Mucosa of rectum (tissue), 2 donors: ENCODE results near the gene SAG.
"Not testable (repeated sequence)": the region's sequence is repeated elsewhere in the genome, so short reads cannot be mapped to it uniquely, and the experiment has no call there.

ENCODE experiments used
- H3K27ac ChIP-seq, 2 donors: one replicate each; pipeline ENCODE4 v1.7.0; 2013; ENCODE audit warnings: inconsistent platforms in 2 of 2, low read depth in 2 of 2, low read length in 2 of 2
- H3K27me3 ChIP-seq, 2 donors: one replicate each; pipeline ENCODE4 v1.7.0; 2013; ENCODE audit warnings: low read length in 2 of 2; ENCODE audit not compliant: control insufficient read depth in 2 of 2, insufficient read depth in 2 of 2
- H3K36me3 ChIP-seq, 2 donors: one replicate each; pipeline ENCODE4 v1.7.0; 2013; ENCODE audit warnings: low read length in 2 of 2; ENCODE audit not compliant: control insufficient read depth in 2 of 2, insufficient read depth in 2 of 2
- H3K4me1 ChIP-seq, 2 donors: one replicate each; pipeline ENCODE4 v1.7.0; 2013; ENCODE audit warnings: low read length in 2 of 2, mild to moderate bottlenecking in 1 of 2; ENCODE audit not compliant: control insufficient read depth in 2 of 2, insufficient read depth in 2 of 2
- H3K4me3 ChIP-seq, 2 donors: one replicate each; pipeline ENCODE4 v1.7.0; 2013; ENCODE audit warnings: low read length in 2 of 2
- H3K9ac ChIP-seq, 2 donors: one replicate each; pipeline ENCODE4 v1.7.0; 2013; ENCODE audit warnings: low read length in 2 of 2, low read depth in 1 of 2, mild to moderate bottlenecking in 1 of 2
- H3K9me3 ChIP-seq, 2 donors: one replicate each; pipeline ENCODE4 v1.7.0; 2013; ENCODE audit warnings: low read length in 2 of 2; ENCODE audit not compliant: control insufficient read depth in 2 of 2
- donor health status: healthy.
- donor health status: Normal muscosa, but diverticular disease.

The SAG gene

DNA sequence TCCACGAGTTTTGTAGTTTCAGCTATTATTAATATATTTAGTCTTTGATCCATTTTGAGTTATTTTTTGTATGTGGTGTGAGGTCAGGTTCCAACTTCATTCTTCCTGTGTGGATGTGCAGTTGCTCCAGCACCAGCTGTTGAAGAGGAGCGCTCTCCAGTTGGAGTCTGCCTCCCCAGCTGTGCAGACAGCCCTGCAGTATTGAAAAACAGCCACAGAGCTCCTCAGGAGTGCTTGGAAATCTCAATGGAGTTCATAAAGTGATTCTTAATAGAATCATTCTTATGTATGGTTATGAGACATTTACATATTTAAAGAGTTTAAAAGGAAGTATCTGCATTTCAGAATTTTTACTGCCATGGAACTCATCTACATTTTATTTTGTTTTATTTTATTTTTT lies 64.0 kb downstream of the SAG start:
- Histone ChIP-seq H3K9ac (no peak overlapping the region), H3K27me3 (no peaks in the 10 kb centered on the region), H3K9me3 (no peaks in the 10 kb centered on the region), H3K4me3 (no peak overlapping the region), H3K4me1 (peaks cover 5 to 17% of the 10 kb centered on the region in 2 donors), H3K27ac (no peak overlapping the region), H3K36me3 (peaks cover 8 to 9% of the 10 kb centered on the region in 2 donors)

DNA sequence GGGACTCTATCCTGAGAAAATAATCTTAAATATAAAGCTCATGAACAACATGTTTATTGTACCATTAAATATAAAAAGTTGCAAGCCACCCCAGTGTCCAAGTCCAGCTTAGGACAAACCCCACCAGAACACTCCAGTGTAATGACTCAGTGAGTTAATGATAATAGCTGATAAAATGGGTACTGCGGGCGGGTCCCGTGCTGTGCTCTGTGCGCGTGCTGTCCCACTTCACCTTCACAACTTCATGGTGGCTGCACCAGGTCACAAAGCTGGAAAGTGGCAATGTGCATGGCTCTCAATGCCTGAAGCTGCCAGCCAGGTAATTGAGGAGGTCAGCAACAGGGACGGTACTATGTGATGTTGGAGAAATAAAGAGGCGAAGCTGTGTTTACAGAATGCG lies 65.2 kb downstream of the SAG start:
- Histone ChIP-seq H3K9me3 (no peaks in the 10 kb centered on the region), H3K27ac (no peak overlapping the region), H3K27me3 (no peaks in the 10 kb centered on the region), H3K4me3 (no peak overlapping the region), H3K9ac (no peak overlapping the region), H3K4me1 (peaks cover 5 to 17% of the 10 kb centered on the region in 2 donors), H3K36me3 (peaks cover 8 to 11% of the 10 kb centered on the region in 2 donors)

GRCh38 chr2:233373316-233373715 lies 65.7 kb downstream of the SAG start:
- H3K27ac ChIP-seq = no peak overlapping the region
- H3K4me1 ChIP-seq = peaks cover 5 to 17% of the 10 kb centered on the region in 2 donors
- H3K27me3 ChIP-seq = no peaks in the 10 kb centered on the region
- no peaks in the 10 kb centered on the region for H3K9me3 ChIP-seq
- H3K4me3 ChIP-seq = no peak overlapping the region
- peaks cover 8 to 11% of the 10 kb centered on the region in 2 donors for H3K36me3 ChIP-seq
- H3K9ac ChIP-seq = no peak overlapping the region

DNA sequence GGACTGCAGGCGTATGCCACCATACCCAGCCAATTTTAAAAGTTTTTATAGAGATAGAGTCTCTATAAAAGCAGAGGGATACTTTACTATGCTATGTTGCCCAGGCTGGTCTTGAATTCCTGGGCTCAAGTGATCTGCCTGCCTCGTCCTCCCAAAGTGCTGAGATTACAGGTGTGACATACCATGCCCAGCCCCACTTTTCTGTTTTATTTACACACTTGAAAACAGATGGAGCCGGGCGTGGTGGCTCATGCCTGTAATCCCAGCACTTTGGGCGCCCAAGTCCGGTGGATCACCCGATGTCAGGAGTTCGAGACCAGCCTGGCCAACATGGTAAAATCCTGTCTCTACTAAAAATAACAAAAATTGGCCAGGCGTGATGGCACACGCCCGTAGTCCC lies 67.2 kb downstream of the SAG start:
- Histone ChIP-seq H3K36me3 (peaks cover 8 to 11% of the 10 kb centered on the region in 2 donors), H3K4me1 (peaks cover 5 to 17% of the 10 kb centered on the region in 2 donors)
- not testable (repeated sequence) for H3K9ac ChIP-seq, H3K9me3 ChIP-seq, H3K27me3 ChIP-seq, H3K4me3 ChIP-seq, H3K27ac ChIP-seq

DNA sequence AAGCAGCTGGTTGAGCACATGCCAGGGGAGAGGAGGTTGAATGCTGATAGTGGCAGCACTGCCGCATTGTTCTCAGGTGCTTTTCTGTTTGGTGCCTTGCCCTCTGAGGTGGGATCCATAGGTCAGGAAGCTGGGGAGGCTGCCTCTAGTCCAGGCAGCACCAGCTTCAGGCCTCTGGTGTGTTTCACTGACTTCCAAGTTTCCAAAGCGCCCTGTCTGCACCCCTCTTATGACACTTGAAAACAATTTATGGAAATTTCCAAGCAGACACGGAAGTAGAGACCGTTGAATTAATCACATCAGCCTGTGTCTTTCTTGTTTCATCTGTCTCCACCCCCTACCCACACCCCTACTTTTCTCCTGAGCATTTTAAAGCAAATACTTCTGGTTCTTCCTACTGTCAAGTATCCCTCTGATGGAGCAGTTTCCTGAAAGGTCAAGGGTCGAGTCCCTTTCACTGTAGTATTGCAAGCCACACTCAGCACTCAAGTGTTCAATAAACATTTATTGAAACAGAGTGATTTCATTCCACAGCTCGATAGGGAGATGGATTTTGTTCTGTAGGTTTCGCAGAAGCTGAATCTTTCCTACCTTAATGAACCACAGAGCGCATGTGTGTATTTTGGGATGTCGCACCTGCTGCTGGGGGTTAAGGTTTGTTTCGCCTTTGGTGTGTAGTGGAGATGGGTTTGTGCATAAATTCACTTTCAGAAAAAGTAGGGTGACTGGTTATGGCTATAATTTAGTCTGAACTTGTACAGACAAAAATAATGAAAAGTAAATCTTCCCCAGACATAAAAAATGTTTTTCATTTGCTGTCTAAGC lies 68.1 kb downstream of the SAG start:
- H3K36me3 ChIP-seq = peaks cover 8 to 13% of the 10 kb centered on the region in 2 donors
- H3K4me1 ChIP-seq = peaks cover 5 to 17% of the 10 kb centered on the region in 2 donors
- no peak overlapping the region for H3K9ac ChIP-seq
- no peak overlapping the region for H3K4me3 ChIP-seq
- H3K27ac ChIP-seq = peak overlapping the region in 1 of 2 donors; percentile 18
- no peaks in the 10 kb centered on the region for H3K27me3 ChIP-seq
- no peaks in the 10 kb centered on the region for H3K9me3 ChIP-seq

- Histone ChIP-seq H3K4me1 (peaks cover 3 to 13% of the 10 kb centered on the region in 2 donors), H3K27ac (no peak overlapping the region), H3K9me3 (no peaks in the 10 kb centered on the region), H3K36me3 (peaks cover 0 to 5% of the 10 kb centered on the region in 2 donors), H3K4me3 (no peak overlapping the region), H3K9ac (no peak overlapping the region), H3K27me3 (no peaks in the 10 kb centered on the region)
Measured at GRCh38 chr2:233379034-233379433, 71.4 kb downstream of the SAG start.

- H3K4me1 ChIP-seq = peaks cover 3 to 13% of the 10 kb centered on the region in 2 donors
- no peaks in the 10 kb centered on the region for H3K27me3 ChIP-seq
- H3K4me3 ChIP-seq = no peak overlapping the region
- peaks cover 0 to 5% of the 10 kb centered on the region in 2 donors for H3K36me3 ChIP-seq
- no peaks in the 10 kb centered on the region for H3K9me3 ChIP-seq
- H3K9ac ChIP-seq = no peak overlapping the region
- no peak overlapping the region for H3K27ac ChIP-seq
Measured at GRCh38 chr2:233379441-233379840, 71.8 kb downstream of the SAG start.

GRCh38 chr2:233380132-233380895 lies 72.7 kb downstream of the SAG start:
- Histone ChIP-seq H3K36me3 (peaks cover 0 to 5% of the 10 kb centered on the region in 2 donors), H3K9ac (no peak overlapping the region), H3K4me3 (no peak overlapping the region), H3K27ac (no peak overlapping the region), H3K9me3 (no peaks in the 10 kb centered on the region), H3K27me3 (no peaks in the 10 kb centered on the region), H3K4me1 (peaks cover 8 to 9% of the 10 kb centered on the region in 2 donors)

DNA sequence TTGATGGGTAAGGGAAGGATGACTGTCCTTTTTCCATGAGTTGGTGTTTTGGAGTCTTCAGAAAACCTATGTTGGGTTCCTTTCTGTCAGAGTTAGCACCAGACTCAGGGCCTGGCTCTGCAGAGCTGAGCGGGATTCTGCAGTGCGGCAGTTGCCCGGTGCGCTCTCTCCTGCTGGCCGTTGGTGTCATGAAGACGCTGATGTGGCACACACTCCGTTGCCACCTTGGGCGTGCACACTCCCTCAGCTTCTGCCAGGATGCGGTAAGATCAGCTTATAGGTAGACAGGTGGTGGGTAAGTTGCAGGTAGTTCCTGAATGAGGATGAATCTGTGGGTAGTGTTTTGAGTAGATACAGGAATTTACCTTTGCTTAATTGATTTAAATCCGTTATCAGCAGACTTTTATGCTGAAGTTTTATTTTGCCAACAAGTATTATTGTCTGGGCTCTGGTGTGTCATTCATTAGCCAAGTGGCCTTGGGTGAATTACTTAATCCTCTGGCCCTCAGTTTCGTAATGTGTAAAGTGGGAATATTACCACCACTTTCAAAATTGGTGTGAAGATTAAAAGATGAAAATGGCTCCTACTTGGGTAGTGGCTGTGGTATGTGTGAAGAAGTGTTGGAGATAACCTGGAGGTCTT lies 73.5 kb downstream of the SAG start:
- Histone ChIP-seq H3K9ac (no peak overlapping the region), H3K36me3 (peaks cover 0 to 5% of the 10 kb centered on the region in 2 donors), H3K27ac (no peak overlapping the region), H3K4me1 (peaks cover under 1 to 6% of the 10 kb centered on the region in 2 donors), H3K9me3 (no peaks in the 10 kb centered on the region), H3K4me3 (no peak overlapping the region), H3K27me3 (no peaks in the 10 kb centered on the region)

DNA sequence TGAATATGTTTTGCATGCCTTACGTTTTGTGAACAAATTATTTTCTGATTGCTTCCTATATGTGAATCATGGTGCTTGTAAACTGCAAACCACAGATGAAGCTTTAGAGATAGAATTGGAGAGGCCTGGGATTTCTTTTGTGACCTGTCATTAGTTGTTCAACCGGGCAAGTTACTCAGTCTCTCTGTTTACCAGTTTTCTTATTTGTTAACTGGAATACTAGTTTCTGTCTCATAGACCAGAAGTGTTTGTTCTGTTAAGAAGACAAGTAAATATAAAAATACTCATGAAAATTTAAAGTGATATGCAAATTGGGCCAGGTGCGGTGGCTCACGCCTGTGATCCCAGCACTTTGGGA lies 74.0 kb downstream of the SAG start:
- peaks cover 2 to 9% of the 10 kb centered on the region in 2 donors for H3K4me1 ChIP-seq
- H3K4me3 ChIP-seq = no peak overlapping the region
- peaks cover 0 to 5% of the 10 kb centered on the region in 2 donors for H3K36me3 ChIP-seq
- no peaks in the 10 kb centered on the region for H3K9me3 ChIP-seq
- H3K9ac ChIP-seq = no peak overlapping the region
- H3K27ac ChIP-seq = no peak overlapping the region
- no peaks in the 10 kb centered on the region for H3K27me3 ChIP-seq
